Activated T-cell treated with anti-CD3 and anti-CD28 coated beads for 24 hours (primary cell): ENCODE measurements around the gene ULK1.

ENCODE experiments used
- DNase-seq: peaks from one replicate; pipeline ENCODE4 v3.0.0-alpha.2; 2020; ENCODE audit warnings: low read depth

ULK1 gene

DNA sequence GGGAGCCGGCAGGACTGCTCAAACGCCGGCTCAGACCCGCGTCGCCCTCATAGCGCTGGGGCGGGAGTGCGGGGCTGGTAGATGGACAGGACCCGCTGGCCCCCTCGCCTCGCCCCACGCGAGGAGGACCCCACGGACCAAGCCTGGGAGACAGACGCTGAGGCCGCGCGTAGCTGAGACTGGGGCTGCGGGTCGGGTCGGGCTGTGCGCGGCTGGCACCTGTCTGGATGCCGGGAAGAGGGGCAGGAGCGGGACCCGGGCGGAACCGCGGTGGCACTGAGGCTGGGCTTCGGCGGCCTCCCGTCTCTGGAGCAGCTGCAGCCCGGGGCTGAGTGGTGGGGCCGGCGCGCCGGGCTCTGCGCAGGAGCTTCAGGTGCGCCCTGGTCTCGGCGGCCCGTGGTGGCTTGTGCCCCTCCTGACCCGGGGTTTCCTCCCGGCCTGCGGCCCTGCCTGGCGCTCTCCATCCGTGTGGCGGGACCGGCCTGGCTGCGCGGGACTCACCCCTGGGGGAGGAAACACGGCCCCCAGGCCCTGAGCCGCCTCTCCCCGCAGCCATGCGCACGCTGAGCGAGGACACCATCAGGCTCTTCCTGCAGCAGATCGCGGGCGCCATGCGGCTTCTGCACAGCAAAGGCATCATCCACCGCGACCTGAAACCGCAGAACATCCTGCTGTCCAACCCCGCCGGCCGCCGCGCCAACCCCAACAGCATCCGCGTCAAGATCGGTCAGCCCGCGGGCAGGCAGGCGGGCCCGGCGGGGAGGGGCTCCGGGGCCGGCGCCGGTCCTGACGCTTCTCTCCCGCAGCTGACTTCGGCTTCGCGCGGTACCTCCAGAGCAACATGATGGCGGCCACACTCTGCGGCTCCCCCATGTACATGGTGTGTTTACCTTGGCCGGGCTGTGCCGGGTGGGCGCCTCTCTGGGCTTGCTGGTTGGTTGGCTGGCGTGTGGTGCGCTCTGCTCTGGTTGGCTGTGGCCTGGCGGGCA, 14.0 kb downstream of the ULK1 start:
- DNase-seq, result no peak

GRCh38 chr12:131909081-131909751, 14.8 kb downstream of the ULK1 start:
- DNase-seq, result no peak

DNA sequence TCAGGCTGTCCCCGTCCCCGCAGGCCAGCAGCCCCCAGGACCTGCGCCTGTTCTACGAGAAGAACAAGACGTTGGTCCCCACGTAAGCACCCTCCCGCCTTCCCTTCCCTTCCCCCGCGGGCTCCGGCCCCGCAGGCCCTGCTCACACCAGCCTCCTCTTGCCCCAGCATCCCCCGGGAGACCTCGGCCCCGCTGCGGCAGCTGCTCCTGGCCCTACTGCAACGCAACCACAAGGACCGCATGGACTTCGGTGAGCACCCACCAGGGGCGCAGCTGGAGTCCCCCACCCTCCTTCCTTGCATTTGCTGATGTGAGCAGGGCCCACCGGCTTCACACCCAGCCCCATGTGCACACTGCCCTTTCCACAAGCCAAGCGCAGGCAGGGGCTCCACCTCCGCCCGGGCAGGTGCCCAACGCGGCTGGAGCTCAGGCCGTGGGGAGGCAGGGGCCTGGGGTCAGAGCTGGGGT, 15.4 kb downstream of the ULK1 start:
- DNase-seq, result no peak

- no peak for DNase-seq
Measured at GRCh38 chr12:131910302-131911027, 16.0 kb downstream of the ULK1 start.

GRCh38 chr12:131911028-131911650, 16.7 kb downstream of the ULK1 start:
- DNase-seq, result no peak

GRCh38 chr12:131911851-131912477, 17.5 kb downstream of the ULK1 start:
- no peak for DNase-seq

DNA sequence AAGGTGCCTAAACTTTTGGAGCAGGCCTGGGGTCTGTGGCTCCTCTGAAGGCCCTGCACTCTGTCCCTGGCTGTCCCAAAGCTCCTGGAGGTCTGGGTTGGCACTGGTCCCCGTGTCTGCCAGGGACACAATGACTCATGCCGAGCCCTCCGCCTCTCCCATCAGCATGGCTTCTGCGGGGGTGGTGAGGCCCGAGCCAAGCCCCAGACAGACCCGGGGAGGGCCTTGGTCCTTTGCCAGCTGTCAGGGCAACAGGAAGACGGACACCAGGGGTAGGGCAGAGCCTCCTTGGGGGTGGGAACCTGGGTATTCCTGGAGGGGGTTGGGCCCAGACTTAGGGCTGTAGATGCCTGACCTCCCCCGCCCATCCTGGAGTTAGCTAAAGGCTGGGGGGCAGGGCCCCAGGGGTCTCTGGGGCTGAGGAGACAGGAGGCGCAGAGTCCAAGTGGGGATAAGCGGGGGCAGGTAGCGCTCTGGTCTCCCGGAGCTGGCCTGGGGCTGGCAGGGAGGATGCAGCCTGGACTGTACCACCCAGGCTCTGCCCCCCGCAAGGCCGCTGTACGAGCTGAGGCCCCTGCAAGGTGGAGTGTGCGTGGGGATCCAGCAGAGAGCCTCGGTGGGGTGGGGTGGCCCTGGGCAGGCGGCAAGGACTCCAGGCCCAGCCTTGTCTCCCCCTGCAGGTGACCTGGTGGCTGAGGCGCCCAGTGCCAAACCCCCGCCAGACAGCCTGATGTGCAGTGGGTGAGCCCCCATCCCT, 18.3 kb downstream of the ULK1 start:
- no peak for DNase-seq

DNA sequence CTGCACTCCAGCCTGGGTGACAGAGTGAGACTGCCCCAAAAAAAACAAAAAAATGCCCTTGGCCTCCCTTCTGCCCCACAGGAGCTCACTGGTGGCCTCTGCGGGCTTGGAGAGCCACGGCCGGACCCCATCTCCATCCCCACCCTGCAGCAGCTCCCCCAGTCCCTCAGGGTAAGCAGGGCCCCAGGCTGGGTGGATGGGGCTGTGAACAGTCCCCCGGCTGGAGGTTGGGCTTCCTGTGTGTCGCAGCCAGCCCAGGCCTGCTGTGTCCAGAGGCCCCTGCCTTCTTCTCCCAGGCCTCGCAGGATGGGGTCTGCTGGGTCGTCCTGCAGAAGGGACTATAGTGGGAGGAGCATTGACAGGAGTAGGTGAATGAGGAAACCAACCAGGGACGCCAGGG, 19.2 kb downstream of the ULK1 start:
- no peak for DNase-seq

- DNase-seq, result no peak
Measured at GRCh38 chr12:131914179-131914702, 19.8 kb downstream of the ULK1 start.

GRCh38 chr12:131915000-131915689, 20.7 kb downstream of the ULK1 start:
- DNase-seq, result no peak

GRCh38 chr12:131915823-131916222, 21.4 kb downstream of the ULK1 start:
- DNase-seq, result no peak

- DNase-seq, result no peak
Measured at GRCh38 chr12:131916306-131917138, 22.1 kb downstream of the ULK1 start.

DNA sequence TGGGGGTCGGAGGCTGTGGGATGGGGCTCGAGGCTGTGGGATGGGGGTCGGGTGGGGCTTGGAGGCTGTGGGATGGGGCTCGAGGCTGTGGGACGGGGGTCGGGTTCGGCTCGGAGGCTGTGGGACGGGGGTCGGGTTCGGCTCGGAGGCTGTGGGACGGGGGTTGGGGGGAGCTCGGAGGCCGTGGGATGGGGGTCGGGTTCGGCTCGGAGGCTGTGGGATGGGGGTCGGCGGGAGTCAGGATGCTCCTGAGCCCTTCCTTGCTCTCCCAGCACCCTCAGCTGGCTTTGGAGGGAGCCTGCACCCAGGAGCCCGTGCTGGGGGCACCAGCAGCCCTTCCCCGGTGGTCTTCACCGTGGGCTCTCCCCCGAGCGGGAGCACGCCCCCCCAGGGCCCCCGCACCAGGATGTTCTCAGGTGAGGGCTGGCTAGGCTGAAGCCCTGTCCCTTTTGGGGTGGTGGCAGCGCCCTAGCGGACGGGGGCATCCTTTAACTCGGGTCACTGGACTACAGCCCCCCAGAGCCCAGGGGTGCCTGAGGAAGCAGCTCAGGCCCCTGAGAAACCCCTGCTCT, 22.8 kb downstream of the ULK1 start:
- DNase-seq, result no peak

DNA sequence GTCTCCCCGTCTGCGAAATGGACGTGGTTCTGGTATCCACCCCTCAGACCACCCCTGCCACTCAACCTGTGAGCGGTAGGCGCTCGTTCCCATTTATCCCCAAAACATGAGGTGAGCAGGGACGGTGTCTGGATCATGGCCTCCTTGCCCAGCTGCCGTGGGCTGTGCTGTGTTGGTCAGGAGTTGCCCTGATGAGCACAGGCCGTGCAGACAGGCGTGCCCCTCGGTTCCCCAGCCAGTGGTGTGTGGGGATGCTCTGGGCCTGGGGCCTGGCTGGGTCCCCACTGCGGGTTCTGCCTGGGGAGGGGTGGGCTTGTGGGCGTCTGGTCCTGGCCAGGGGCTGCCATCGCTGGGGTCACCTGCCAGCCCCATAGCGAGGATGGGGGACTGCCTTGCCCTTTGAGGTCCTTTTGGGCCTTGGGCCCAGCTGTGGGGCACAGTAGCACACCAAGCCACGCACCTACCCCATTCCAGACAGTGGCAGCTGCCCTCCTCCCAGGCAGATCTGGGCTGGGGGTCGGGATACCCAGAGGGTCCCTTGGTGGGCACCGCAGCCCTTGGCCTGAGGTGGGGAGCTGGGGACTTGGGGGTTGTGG, 23.4 kb downstream of the ULK1 start:
- DNase-seq, result no peak

GRCh38 chr12:131918311-131919050, 24.1 kb downstream of the ULK1 start:
- DNase-seq, result no peak

GRCh38 chr12:131919051-131919347, 24.6 kb downstream of the ULK1 start:
- no peak for DNase-seq

GRCh38 chr12:131919366-131920156, 25.1 kb downstream of the ULK1 start:
- DNase-seq, result no peak
